Parathyroid adenoma (tissue), 2 donors: ENCODE results near the gene NBEAL2.
"Not testable (repeated sequence)": the region's sequence is repeated elsewhere in the genome, so short reads cannot be mapped to it uniquely, and the experiment has no call there.

ENCODE experiments used
- H2AFZ ChIP-seq: fragments of 300-600 bp; sonication (generic); one replicate; pipeline ENCODE4 v1.7.0; 2017; ENCODE audit warnings: antibody characterized with exemption, mild to moderate bottlenecking
- H3K27ac ChIP-seq: fragments of 300-600 bp; sonication (generic); one replicate; pipeline ENCODE4 v1.7.0; 2017
- H3K27me3 ChIP-seq: fragments of 300-600 bp; sonication (generic); one replicate; pipeline ENCODE4 v1.7.0; 2017; ENCODE audit warnings: low read length; ENCODE audit not compliant: control insufficient read depth, insufficient read depth
- H3K36me3 ChIP-seq: fragments of 300-600 bp; sonication (generic); one replicate; pipeline ENCODE4 v1.7.0; 2017; ENCODE audit warnings: low read length; ENCODE audit not compliant: control insufficient read depth, insufficient read depth
- H3K4me1 ChIP-seq: fragments of 300-600 bp; sonication (generic); one replicate; pipeline ENCODE4 v1.7.0; 2017; ENCODE audit warnings: control low read depth
- H3K4me2 ChIP-seq: fragments of 300-600 bp; sonication (generic); one replicate; pipeline ENCODE4 v1.7.0; 2017; ENCODE audit warnings: low read length
- H3K4me3 ChIP-seq: fragments of 300-600 bp; sonication (generic); one replicate; pipeline ENCODE4 v1.7.0; 2017; ENCODE audit warnings: low read depth, low read length
- H3K79me2 ChIP-seq: fragments of 300-600 bp; sonication (generic); one replicate; pipeline ENCODE4 v1.7.0; 2017; ENCODE audit warnings: control low read depth
- H3K9ac ChIP-seq: fragments of 300-600 bp; sonication (generic); one replicate; pipeline ENCODE4 v1.7.0; 2017; ENCODE audit warnings: mild to moderate bottlenecking
- H3K9me3 ChIP-seq: fragments of 300-600 bp; sonication (generic); one replicate; pipeline ENCODE4 v1.7.0; 2017; ENCODE audit warnings: low read length; ENCODE audit not compliant: control insufficient read depth
- CTCF ChIP-seq: fragments of 300-600 bp; sonication (generic); IDR thresholded peaks from one replicate; pipeline ENCODE4 v1.7.0; 2017; ENCODE audit warnings: antibody characterized with exemption, mild to moderate bottlenecking
- donor health status: primary hyperparathyroidism.

The NBEAL2 gene

DNA sequence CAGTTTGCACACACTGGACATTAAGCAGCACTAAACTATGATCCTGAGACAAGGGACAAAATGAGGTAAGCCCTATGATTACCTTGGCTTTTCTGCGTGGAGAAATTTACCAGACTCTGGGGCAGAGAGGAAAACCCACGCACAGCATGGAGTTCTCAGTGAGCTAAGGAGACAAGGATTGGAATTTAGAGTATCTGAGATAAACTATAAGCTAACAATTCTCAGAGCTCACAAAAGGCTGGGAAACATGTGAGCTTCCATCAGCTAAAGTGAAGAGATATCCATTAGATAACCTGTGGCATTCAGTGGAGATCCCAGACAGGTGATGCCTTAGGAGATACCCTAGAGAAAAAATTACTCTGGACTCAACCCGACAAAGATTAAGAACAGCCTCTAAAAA is 48.7 kb downstream of the NBEAL2 start:
- Histone ChIP-seq H3K4me1 (no peaks in the 10 kb centered on the region), H3K27me3 (no peaks in the 10 kb centered on the region), H2AFZ (no peak overlapping the region), H3K27ac (no peak overlapping the region), H3K79me2 (peaks cover 22% of the 10 kb centered on the region), H3K4me3 (no peak overlapping the region), H3K9me3 (no peaks in the 10 kb centered on the region), H3K4me2 (no peak overlapping the region), H3K36me3 (no peaks in the 10 kb centered on the region), H3K9ac (no peak overlapping the region)
- no peak for TF ChIP-seq CTCF

DNA sequence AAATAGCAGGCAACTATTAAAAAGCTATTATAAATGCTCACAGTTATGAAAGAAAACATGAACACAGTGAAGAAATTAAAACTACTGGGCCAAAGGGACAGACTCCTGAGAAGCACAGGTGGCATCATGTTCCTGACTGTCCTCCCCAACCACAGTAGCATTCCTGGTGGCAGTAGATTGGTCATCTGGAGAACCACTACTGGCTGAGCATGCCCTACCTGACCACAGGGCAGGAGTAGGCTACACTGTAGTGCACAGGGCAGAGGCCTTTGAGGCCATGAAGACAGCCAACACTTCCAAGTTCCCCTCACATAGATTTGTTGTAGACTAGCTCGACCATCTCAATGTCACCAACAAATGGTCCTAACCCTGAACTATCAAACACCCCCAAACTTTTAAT is 49.2 kb downstream of the NBEAL2 start:
- no peaks in the 10 kb centered on the region for H3K4me1 ChIP-seq
- TF ChIP-seq CTCF = no peak
- no peak overlapping the region for H2AFZ ChIP-seq
- no peaks in the 10 kb centered on the region for H3K9me3 ChIP-seq
- H3K36me3 ChIP-seq = no peaks in the 10 kb centered on the region
- no peak overlapping the region for H3K4me3 ChIP-seq
- peaks cover 19% of the 10 kb centered on the region for H3K79me2 ChIP-seq
- no peak overlapping the region for H3K9ac ChIP-seq
- H3K27ac ChIP-seq = no peak overlapping the region
- no peak overlapping the region for H3K4me2 ChIP-seq
- no peaks in the 10 kb centered on the region for H3K27me3 ChIP-seq

DNA sequence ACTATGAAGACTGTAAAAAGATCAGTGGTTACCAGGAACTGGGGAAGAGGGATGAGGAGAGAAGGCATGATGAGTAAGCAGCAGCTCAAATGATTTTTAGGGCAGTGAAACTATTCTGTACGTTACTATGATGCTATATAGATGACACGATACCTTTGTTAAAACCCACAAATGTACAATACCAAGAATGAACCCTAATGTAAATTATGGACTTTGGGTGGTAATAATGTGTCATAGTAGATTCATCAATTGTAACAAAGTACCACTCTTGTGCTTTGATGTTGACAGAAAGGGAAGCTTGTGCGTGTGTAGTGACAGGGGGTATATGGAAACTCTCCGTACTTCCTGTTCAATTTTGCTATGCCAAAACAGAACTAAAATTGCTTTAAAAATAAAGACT is 51.6 kb downstream of the NBEAL2 start:
- not testable (repeated sequence) for H3K4me3 ChIP-seq, H3K9me3 ChIP-seq, H3K9ac ChIP-seq, H3K27ac ChIP-seq, H3K36me3 ChIP-seq, H3K27me3 ChIP-seq, H3K4me2 ChIP-seq, H2AFZ ChIP-seq
- H3K4me1 ChIP-seq = peaks cover 11% of the 10 kb centered on the region
- H3K79me2 ChIP-seq = peaks cover 19% of the 10 kb centered on the region

DNA sequence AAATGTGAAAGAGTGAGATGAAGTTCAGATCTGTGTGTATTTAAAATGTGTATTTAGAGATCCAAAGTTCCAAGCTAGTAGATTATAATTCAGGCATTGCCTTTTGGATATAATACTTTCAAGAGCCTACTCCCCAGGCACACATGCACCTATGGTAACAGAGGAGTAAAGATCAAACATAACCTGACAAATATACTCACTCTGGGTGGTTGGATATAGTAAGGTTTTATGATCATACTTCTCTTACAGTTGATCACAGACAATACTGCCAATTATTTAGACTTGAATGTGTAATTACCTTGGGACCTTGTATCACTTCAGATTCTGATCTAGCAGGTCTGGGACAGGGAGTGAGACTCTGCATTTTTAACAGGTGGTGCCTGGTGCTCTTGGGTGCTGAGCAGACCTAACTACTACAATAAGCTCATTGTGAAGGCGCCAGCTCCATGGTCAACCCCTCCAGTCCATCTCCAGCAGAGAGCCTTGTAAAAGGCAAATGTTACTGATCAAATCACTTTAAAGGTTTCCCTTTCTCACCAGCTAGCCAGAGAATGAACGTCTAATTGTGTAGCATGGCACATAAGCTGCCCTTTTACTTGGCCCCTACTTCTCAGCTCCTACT is 55.5 kb downstream of the NBEAL2 start:
- no peak for TF ChIP-seq CTCF
- H3K9ac ChIP-seq = no peak overlapping the region
- no peak overlapping the region for H3K27ac ChIP-seq

DNA sequence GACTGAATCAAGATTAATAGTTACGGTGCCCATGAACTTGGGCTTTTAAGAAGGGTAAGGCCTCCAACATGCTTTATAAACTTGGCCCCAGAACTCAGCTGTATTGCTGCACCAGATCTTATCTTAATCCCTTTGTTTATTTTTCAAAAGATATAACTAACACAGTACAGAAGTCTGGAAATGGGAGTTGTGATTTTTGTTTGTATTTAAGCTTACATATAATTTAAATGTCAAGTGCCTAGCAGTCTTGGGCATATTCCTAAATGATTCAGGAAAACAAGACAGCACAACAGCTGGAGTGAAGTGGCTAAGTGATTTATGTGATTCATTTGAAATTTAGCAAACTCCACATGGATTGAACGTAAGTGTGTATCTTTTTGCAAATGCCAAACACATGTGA is 56.2 kb downstream of the NBEAL2 start:
- Histone ChIP-seq H3K9ac (no peak overlapping the region), H3K36me3 (no peaks in the 10 kb centered on the region), H3K9me3 (no peaks in the 10 kb centered on the region), H3K27me3 (no peaks in the 10 kb centered on the region), H3K4me3 (no peak overlapping the region), H3K4me1 (peaks cover 12% of the 10 kb centered on the region), H3K27ac (no peak overlapping the region), H3K4me2 (no peak overlapping the region), H3K79me2 (peaks cover 27% of the 10 kb centered on the region), H2AFZ (no peak overlapping the region)
- TF ChIP-seq CTCF = no peak

More for the DNA sequence above, 55.5 kb downstream of the NBEAL2 start:
- H2AFZ ChIP-seq = no peak overlapping the region
- peaks cover 12% of the 10 kb centered on the region for H3K4me1 ChIP-seq
- H3K36me3 ChIP-seq = no peaks in the 10 kb centered on the region
- no peak overlapping the region for H3K4me2 ChIP-seq
- H3K79me2 ChIP-seq = peaks cover 27% of the 10 kb centered on the region
- H3K9me3 ChIP-seq = no peaks in the 10 kb centered on the region
- H3K4me3 ChIP-seq = no peak overlapping the region
- no peaks in the 10 kb centered on the region for H3K27me3 ChIP-seq
